Measurements from ENCODE around the gene CMTM4.

- TF ChIP-seq, protein P1, sequence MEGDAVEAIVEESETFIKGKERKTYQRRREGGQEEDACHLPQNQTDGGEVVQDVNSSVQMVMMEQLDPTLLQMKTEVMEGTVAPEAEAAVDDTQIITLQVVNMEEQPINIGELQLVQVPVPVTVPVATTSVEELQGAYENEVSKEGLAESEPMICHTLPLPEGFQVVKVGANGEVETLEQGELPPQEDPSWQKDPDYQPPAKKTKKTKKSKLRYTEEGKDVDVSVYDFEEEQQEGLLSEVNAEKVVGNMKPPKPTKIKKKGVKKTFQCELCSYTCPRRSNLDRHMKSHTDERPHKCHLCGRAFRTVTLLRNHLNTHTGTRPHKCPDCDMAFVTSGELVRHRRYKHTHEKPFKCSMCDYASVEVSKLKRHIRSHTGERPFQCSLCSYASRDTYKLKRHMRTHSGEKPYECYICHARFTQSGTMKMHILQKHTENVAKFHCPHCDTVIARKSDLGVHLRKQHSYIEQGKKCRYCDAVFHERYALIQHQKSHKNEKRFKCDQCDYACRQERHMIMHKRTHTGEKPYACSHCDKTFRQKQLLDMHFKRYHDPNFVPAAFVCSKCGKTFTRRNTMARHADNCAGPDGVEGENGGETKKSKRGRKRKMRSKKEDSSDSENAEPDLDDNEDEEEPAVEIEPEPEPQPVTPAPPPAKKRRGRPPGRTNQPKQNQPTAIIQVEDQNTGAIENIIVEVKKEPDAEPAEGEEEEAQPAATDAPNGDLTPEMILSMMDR (IDR thresholded peaks at IDR 0.05): no peak
- TF ChIP-seq POLR2A (IDR thresholded peaks at IDR 0.05): no peak
Measured at GRCh38 chr16:66703406-66704215, 7.1 kb upstream of the CMTM4 start.
